AG09309 (cell line): ENCODE data around the gene ACIN1.

Experiments used
- DNase-seq: peaks from one replicate; pipeline ENCODE4 v3.0.0-alpha.2; 2010; ENCODE audit warnings: low read depth
- H3K4me3 ChIP-seq: 2 replicates; pipeline ENCODE4 v1.5.1; 2011; ENCODE audit warnings: mild to moderate bottlenecking, low read depth, low read length, moderate library complexity; ENCODE audit not compliant: control insufficient read depth
- TF ChIP-seq, protein P1 (sequence below): IDR thresholded peaks from 2 replicates; pipeline ENCODE4 v1.5.1; 2011; ENCODE audit warnings: mild to moderate bottlenecking, low read depth, low read length, inconsistent platforms; ENCODE audit not compliant: insufficient read depth, control insufficient read depth; ENCODE audit errors: missing control alignments

ACIN1 gene, protein sequence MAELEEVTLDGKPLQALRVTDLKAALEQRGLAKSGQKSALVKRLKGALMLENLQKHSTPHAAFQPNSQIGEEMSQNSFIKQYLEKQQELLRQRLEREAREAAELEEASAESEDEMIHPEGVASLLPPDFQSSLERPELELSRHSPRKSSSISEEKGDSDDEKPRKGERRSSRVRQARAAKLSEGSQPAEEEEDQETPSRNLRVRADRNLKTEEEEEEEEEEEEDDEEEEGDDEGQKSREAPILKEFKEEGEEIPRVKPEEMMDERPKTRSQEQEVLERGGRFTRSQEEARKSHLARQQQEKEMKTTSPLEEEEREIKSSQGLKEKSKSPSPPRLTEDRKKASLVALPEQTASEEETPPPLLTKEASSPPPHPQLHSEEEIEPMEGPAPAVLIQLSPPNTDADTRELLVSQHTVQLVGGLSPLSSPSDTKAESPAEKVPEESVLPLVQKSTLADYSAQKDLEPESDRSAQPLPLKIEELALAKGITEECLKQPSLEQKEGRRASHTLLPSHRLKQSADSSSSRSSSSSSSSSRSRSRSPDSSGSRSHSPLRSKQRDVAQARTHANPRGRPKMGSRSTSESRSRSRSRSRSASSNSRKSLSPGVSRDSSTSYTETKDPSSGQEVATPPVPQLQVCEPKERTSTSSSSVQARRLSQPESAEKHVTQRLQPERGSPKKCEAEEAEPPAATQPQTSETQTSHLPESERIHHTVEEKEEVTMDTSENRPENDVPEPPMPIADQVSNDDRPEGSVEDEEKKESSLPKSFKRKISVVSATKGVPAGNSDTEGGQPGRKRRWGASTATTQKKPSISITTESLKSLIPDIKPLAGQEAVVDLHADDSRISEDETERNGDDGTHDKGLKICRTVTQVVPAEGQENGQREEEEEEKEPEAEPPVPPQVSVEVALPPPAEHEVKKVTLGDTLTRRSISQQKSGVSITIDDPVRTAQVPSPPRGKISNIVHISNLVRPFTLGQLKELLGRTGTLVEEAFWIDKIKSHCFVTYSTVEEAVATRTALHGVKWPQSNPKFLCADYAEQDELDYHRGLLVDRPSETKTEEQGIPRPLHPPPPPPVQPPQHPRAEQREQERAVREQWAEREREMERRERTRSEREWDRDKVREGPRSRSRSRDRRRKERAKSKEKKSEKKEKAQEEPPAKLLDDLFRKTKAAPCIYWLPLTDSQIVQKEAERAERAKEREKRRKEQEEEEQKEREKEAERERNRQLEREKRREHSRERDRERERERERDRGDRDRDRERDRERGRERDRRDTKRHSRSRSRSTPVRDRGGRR

DNA sequence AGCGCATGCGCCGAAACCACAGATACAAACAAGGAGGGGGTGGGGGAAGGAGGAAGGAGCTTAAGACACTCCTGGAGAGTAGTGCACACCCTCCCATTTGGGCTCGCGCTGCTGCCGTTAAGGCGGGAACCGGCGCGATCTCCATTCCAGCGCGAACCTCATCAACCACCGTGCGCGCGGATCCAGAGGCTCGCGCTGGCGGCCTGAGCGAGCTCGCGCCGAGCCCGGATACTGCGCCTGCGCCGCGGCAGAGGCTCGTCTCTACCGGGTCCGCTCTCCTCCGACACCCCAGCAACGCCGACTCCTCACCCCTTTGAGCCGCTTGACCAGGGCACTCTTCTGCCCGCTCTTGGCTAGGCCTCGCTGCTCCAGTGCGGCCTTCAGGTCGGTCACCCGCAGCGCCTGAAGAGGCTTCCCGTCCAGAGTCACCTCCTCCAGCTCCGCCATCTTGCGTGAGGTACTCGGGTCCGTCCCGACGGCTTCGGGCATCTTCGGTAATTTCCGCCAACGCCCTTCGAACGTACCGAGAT, at the start of gene ACIN1:
ACIN1 (minus strand) TSS at position 471 of the 530 bp plus-strand sequence; CDS start at position 447, 24 bp downstream.
- TF ChIP-seq, protein P1, sequence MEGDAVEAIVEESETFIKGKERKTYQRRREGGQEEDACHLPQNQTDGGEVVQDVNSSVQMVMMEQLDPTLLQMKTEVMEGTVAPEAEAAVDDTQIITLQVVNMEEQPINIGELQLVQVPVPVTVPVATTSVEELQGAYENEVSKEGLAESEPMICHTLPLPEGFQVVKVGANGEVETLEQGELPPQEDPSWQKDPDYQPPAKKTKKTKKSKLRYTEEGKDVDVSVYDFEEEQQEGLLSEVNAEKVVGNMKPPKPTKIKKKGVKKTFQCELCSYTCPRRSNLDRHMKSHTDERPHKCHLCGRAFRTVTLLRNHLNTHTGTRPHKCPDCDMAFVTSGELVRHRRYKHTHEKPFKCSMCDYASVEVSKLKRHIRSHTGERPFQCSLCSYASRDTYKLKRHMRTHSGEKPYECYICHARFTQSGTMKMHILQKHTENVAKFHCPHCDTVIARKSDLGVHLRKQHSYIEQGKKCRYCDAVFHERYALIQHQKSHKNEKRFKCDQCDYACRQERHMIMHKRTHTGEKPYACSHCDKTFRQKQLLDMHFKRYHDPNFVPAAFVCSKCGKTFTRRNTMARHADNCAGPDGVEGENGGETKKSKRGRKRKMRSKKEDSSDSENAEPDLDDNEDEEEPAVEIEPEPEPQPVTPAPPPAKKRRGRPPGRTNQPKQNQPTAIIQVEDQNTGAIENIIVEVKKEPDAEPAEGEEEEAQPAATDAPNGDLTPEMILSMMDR: no peak
- peak within 1 kb of the TSS; percentile 91 for H3K4me3 ChIP-seq
- peak; percentile 55 for DNase-seq

DNA sequence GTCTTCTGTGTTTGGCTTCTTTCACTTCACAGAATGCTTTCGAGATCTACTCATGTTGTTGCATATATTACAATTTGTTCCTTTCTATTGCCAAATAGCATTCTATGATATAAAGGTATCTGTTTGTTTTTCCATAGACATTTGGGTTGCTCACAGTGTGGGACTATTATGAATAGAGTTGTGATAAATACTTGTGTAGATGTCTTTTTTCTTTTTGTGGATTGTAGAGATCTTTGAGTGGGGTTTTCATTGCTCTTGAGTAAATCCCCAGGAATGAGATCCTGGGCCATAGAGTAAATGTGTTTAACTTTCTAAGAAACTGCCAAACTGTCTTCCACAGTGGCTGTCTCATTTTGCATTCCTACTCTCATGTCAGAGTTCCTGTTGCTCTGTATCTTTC, 49.0 kb upstream of the ACIN1 start:
- TF ChIP-seq, protein P1: no peak
- H3K4me3 ChIP-seq: no peak overlapping the region
- no peak for DNase-seq

DNA sequence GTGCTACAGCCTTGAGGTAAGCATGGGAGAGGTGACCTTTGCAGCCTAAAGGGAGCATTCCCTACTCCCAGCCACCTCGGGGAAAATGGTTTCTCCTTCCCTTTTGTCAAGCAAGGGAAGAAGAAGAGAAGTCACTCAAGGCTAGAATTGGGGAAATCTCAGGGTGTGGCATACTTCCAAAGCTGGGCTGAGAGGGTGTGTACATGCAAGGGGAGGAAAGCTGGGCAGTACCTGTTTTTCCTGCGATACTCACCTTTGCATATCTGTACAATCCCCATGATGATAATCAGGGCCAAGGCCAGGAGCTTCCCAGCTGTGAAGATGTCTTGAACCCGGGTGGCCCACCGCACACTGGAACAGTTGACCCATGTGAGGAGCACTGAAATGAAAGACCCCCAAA, 47.9 kb upstream of the ACIN1 start:
- TF ChIP-seq, protein P1: no peak
- DNase-seq: no peak
- no peak overlapping the region for H3K4me3 ChIP-seq

DNA sequence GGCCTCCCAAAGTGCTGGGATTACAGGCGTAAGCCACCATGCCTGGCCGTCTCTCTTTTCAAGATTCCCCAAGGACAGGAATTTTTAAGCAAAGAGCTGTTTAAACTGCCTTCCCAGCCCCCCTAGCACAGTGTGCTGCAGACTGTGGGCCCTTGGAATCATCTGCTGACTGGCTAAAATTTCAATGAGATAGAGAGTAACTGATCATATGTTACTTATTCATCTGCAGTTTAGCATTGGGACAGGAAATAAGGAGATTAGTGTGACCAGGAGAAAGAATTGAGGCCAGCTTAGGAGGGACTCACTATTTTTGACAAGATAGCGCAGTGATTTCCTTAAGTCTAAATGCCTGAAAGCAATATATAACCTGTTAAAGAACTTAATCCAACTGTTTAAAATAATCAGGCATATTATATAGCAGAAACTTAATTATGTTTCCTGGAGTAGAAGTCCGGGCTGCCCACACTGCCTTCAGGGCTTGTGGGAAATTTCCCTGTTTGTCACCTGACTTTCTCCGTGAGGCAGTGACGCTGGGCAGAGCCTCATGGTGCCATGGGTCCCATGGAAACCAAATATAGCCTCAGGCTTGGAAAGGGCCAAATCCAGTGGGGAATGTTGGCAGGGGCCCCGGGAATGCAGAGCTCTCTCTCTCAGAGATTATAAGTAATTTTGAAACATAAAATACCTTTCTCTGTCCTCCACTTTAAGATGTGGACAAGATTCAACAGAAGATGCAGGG, 46.9 kb upstream of the ACIN1 start:
- no peak for DNase-seq
- TF ChIP-seq, protein P1: no peak
- H3K4me3 ChIP-seq: no peak overlapping the region

- TF ChIP-seq, protein P1: no peak
- no peak for DNase-seq
- H3K4me3 ChIP-seq: no peak overlapping the region
These were observed 45.4 kb upstream of the ACIN1 start for GRCh38 chr14:23140371-23140770.

DNA sequence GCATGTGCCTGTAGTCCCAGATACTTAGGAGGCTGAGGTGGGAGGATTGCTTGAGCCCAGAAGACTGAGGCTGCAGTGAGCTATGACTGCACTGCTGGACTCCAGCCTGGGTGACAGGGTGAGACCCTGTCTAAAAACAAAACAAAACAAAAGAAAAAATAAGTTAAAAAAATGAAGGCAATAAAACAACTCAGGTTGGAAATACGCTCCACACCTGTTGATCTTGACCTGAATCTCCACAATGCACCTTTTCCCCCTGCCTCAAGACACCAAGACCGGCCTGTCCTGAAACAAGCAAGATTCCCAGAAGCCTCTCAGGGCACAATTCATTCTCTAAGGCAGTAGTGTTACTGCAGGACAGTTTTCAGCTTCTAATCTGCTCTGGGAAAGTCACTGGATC, 44.9 kb upstream of the ACIN1 start:
- TF ChIP-seq, protein P1: no peak
- no peak for DNase-seq
- no peak overlapping the region for H3K4me3 ChIP-seq
